Cardiac fibroblast (primary cell): ENCODE measurements around the gene UBLCP1.
"Not testable (repeated sequence)": the region's sequence is repeated elsewhere in the genome, so short reads cannot be mapped to it uniquely, and the experiment has no call there.

Source experiments
- DNase-seq, 2 donors: peaks; one replicate each; pipeline versions ENCODE4 v3.0.0 to v3.0.0-alpha.2; 2010; ENCODE audit warnings: low read depth in 2 of 2
- H3K4me3 ChIP-seq, 2 donors: replicated peaks in 1 of 2; 1 replicate in 1 of 2; 2 replicates in 1 of 2; pipeline ENCODE4 v1.5.1; 2011; ENCODE audit warnings: low read depth in 2 of 2, low read length in 2 of 2, mild to moderate bottlenecking in 2 of 2, moderate library complexity in 1 of 2
- CTCF ChIP-seq: IDR thresholded peaks from one replicate; pipeline ENCODE4 v1.5.1; 2011; ENCODE audit warnings: low read depth, mild to moderate bottlenecking, low read length, inconsistent platforms

UBLCP1 gene

GRCh38 chr5:159290741-159291140, 27.7 kb downstream of the UBLCP1 start:
- no peak for TF ChIP-seq CTCF
- DNase-seq, result no peak
- H3K4me3 ChIP-seq, result no peak overlapping the region

GRCh38 chr5:159294921-159295320, 31.8 kb downstream of the UBLCP1 start:
- TF ChIP-seq CTCF, result no peak
- DNase-seq, result no peak
- no peak overlapping the region for H3K4me3 ChIP-seq

GRCh38 chr5:159297300-159297699, 34.2 kb downstream of the UBLCP1 start:
- not testable (repeated sequence) for DNase-seq, H3K4me3 ChIP-seq

GRCh38 chr5:159301466-159301865, 38.4 kb downstream of the UBLCP1 start:
- no peak for TF ChIP-seq CTCF
- peak in 1 of 2 donors; percentile 43 for DNase-seq
- no peak overlapping the region for H3K4me3 ChIP-seq

GRCh38 chr5:159301929-159302860, 39.1 kb downstream of the UBLCP1 start:
- DNase-seq, H3K4me3 ChIP-seq: not testable (repeated sequence)

- DNase-seq, result no peak
- TF ChIP-seq CTCF, result no peak
- no peak overlapping the region for H3K4me3 ChIP-seq
These were observed 40.2 kb downstream of the UBLCP1 start for GRCh38 chr5:159303286-159303685.

GRCh38 chr5:159304961-159305595, 42.0 kb downstream of the UBLCP1 start:
- H3K4me3 ChIP-seq, result no peak overlapping the region
- no peak for TF ChIP-seq CTCF
- DNase-seq, result peak in 1 of 2 donors; percentile 48
